SIG-M5 (cell line): ENCODE measurements around the gene ADCY9.

Experiments used
- DNase-seq: peaks from one replicate; lab custom pipeline; 2025; lab: John Stamatoyannopoulos, UW

ADCY9 gene

GRCh38 chr16:4123616-4124300 is 7.5 kb upstream of the ADCY9 start:
- no peak for DNase-seq

- DNase-seq: no peak
Observed at GRCh38 chr16:4120176-4120575, 3.9 kb upstream of the ADCY9 start.

GRCh38 chr16:4117250-4117578 is 972 bp upstream of the ADCY9 start:
- DNase-seq: no peak

GRCh38 chr16:4115949-4116318 is 308 bp downstream of the ADCY9 start:
- DNase-seq: no peak

- DNase-seq: no peak
Observed at GRCh38 chr16:4115209-4115948, 863 bp downstream of the ADCY9 start.

GRCh38 chr16:4114257-4115208 is 1.7 kb downstream of the ADCY9 start:
- DNase-seq: no peak

GRCh38 chr16:4113358-4114256 is 2.6 kb downstream of the ADCY9 start:
- no peak for DNase-seq

GRCh38 chr16:4111748-4112696 is 4.2 kb downstream of the ADCY9 start:
- DNase-seq: no peak

DNA sequence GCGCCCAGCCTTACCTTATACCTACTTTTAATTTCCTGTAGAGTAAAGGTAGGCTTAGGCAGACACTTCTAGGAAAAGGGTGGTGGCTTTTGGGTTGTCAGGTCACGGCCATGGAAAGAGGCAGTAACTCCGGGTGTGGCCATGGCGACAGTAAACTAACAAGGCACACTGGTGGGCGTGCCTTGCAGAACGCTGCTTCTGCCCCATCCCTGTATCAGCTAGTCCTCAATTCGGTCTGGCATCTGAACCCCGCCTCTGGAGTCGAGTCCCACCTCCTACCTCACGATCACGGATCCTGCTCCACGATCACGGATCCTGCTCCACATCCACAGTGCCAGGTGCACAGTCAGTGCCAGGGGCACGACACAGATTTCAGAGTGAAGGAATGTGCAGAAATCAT is 5.6 kb downstream of the ADCY9 start:
- no peak for DNase-seq

DNA sequence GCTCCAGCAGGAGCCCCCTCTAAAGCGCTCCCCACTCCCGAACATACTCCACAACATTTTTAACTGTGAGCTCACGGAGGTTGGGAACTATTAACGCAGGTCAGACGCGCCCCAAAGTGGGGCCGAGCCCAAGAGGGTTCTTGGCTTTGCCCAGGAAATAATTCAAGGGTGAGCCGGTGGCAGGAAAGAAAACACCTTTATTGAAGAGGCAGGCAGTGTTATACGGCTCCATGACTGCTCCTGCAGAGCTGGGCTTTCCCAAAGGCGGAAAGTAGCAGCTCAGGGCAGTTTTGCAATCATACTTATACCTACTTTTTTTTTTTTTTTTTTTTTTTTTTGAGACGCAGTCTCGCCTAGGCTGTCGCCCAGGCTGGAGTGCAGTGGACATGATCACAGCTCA is 6.2 kb downstream of the ADCY9 start:
- DNase-seq: no peak

DNA sequence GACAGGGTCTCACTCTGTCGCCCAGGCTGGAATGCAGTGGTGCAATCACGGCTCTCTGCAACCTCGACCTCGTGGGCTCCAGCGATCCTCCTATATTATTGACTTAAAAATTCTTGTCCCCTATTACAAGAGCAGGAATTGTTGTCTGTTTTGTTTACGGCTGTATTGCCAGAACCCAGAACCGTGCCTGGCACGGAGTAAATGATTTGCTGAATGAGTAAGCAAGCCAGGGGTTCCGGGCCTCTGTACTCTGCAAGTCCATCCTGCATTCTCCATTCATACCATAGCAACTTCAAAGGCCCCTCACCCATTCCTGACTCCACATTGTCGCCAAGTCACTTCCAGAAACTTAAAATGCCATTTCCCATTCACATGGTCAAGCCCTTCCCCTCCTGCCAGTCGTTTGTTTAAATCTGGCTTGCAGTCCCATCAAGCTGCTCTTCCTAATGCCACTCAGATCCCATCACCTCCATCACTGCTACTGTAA is 6.9 kb downstream of the ADCY9 start:
- DNase-seq: no peak

DNA sequence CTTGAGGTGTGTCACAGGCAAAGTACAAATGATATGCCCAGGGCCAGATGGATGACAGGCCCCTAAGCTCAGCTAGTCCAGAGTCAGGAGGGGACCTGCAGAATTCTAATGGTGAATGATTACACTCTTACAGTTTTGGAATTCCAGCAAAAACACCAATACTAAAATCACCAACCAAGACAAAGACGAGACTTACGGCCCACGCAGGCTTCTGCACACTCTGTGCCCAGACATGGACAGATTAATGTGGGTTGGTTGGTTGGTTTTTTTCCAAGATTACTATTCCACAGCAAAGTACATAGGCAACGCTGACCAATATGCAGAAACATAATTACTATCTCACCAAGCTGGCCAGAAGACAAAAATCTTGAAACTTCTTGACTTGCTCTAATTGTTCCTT is 9.7 kb downstream of the ADCY9 start:
- DNase-seq: no peak

DNA sequence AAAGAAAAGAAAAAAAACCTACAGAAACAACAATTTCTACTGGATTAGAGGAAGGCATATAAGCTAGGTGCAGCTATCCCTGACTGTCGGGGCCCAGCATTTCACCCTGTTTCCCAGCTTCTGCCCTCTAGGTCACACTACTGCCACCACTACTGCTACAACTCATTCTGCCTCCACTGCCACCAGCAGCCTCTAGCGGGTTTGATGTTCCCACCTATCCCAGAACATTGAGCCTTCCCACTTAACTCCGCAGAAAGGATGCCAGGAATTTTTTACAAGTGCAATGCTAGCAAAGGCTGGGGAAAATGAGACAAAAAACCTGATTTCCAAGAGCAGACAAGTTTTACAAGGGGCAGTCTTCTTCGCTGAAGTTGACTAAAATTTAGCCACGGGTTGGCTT is 10.4 kb downstream of the ADCY9 start:
- no peak for DNase-seq

DNA sequence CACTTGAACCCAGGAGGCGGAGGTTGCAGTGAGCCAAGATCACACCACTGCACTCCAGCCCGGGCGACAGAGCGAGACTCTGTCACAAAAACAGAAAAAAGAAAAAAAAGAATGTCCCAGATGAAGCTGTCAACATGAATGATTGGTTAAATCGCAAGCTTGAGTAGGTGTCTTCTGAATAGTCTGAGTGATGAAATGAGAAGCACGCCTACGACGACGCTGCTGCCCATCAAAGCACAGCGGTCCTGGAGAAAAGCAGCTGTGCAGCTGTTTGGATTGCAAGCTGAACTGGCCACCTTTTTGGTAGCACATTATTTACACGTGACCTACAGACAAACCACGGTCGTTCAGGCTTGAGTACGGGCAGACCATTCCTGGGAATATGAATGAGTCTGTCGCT is 12.5 kb downstream of the ADCY9 start:
- no peak for DNase-seq

DNA sequence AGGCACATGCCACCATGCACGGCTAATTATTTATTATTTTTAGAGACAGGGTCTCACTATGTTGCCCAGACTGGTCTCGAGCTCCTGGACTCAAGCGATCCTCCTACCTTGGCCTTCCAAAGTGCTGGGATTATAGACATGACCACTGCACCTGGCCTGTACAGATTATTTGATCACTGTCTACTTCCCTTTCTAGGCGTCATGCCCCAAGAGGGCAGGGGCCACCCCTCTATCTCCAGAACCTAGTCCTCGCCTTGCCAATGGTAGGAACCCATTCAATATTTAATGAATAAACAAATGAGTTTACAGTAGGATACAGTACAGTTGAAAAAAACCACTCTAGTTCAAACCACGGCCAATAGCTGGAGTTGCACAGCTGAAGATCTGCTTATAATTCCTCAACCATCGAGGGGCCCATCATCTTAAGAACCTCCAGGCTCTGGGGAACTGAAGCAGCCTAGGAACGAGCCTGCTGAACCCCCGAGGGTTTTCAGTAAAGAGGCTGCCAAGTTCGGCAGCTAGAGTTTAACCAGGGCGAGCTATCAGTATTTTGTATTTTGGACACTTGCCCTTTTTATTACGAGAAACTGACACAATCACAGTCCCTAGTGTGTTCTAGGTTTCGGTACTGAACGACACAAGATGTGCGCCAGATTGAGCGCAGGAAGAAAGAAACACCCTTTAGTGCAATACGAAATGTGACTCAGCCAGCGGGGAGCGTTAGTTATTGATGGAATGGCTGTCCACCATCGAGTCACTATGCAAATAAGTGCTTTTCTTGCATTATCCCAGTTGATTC is 14.6 kb downstream of the ADCY9 start:
- DNase-seq: no peak

- DNase-seq: no peak
Observed at GRCh38 chr16:4098501-4098900, 17.7 kb downstream of the ADCY9 start.

- DNase-seq: no peak
Observed at GRCh38 chr16:4097826-4098240, 18.4 kb downstream of the ADCY9 start.

DNA sequence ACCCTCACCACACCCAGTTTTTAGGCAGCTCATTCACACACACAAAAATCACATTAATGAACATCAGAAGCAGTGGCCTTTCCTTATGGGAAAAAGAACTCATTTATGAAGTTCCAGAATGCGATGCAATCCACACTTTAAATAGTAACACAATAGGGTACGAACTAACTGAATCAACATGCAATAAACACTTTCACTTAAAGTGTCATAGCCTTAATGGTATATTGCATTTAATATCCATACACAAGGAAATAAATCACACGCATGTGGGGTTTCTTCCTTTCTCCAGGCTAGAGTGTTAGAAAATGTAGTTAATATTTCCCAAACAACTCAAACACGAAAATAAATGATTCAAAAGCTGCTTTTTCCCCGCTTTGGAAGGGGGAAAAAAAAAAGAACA is 19.7 kb downstream of the ADCY9 start:
- DNase-seq: no peak

- DNase-seq: no peak
Observed at GRCh38 chr16:4094127-4094773, 22.0 kb downstream of the ADCY9 start.
